Measurements from ENCODE around the gene PRPF38B. TPM values are rescaled to one million over a fixed set of nuclear protein-coding genes. Genes with fewer than 3 reads are reported as not detected.

PRPF38B gene
- polyA plus RNA-seq, 2 of the 4 experiments (the other 2 are of a cell fraction): 38.8 to 41.6 TPM

DNA sequence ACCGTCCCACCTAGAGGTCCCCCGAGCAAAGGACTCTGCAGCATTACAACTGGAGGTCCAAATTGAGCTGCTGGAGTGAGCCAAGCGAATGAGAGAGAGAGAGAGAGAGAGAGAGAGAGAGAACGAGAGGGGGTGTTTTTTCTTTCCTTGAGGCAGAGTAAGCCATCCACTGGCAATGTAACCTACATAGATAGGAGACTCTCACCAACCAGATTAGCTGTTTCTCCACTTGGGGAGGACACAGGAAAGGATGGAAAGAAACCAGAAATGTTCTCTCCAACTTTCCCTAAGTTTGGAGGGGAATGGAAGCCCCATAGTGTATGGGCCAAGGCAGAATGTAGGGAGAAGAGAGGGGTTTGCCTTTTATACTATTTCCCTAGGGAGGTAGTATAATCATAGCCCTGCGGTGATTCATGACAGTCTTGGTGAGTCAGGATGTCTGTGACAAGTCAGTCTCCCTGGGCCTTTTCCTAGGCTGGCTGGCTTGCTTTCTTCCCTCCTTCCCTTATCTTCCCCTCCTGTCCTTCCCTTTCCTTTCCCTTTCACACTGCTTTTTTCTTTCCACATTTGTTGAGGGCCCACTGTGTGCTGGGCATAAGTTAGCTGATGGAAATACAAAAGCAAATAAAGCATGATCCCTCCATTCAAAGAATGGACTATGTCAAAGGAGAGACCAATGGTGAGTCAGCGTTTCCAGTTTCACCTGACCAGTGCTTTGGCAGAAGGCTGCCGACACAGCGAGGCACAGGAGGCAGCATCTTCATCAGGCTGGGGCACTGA, 27.7 kb downstream of the PRPF38B start (continued):
- TF ChIP-seq, protein P1, sequence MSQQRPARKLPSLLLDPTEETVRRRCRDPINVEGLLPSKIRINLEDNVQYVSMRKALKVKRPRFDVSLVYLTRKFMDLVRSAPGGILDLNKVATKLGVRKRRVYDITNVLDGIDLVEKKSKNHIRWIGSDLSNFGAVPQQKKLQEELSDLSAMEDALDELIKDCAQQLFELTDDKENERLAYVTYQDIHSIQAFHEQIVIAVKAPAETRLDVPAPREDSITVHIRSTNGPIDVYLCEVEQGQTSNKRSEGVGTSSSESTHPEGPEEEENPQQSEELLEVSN (IDR thresholded peaks at IDR 0.05; ENCODE audit: borderline replicate concordance, low read depth): peak; percentile 58; the same call in 1 of the 2 replicates
- TF ChIP-seq FOXS1 (CRISPR knock-in tag; IDR thresholded peaks at IDR 0.05): no peak
- no peak for TF ChIP-seq HDAC2 (IDR thresholded peaks at IDR 0.05)
- TF ChIP-seq, protein P2, sequence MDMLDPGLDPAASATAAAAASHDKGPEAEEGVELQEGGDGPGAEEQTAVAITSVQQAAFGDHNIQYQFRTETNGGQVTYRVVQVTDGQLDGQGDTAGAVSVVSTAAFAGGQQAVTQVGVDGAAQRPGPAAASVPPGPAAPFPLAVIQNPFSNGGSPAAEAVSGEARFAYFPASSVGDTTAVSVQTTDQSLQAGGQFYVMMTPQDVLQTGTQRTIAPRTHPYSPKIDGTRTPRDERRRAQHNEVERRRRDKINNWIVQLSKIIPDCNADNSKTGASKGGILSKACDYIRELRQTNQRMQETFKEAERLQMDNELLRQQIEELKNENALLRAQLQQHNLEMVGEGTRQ (IDR thresholded peaks at IDR 0.05): no peak
- TF ChIP-seq NPAS2 (CRISPR knock-in tag; IDR thresholded peaks at IDR 0.05; ENCODE audit: borderline replicate concordance): no peak
- no peak for TF ChIP-seq RCOR1 (IDR thresholded peaks at IDR 0.05; ENCODE audit: low read depth, low read length)

DNA sequence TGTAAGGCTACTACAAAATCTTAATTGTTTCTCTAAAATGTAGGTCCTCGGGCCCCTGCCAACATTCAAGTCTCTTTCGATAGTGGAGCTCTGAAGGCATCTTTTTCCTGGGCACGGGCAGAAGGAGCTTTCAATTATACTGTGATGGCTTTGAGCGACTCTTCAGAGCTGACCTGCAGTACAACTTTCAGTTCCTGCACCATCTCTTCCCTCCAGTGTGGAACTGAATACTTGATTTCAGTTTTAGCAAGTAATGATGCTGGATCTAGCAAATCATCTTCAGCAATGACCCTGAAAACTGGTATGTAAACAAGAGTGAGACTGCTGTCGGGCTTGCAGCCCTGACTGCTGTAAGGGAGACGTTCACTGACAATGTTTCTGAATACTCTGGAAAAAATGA, 30.2 kb downstream of the PRPF38B start:
- no peak for TF ChIP-seq CHD2 (IDR thresholded peaks at IDR 0.05; ENCODE audit: low read length, partially characterized antibody)
- no peak for TF ChIP-seq ZFP36 (IDR thresholded peaks at IDR 0.05; ENCODE audit: borderline replicate concordance, partially characterized antibody)
- Histone ChIP-seq H3K27ac (no peak overlapping the region), H3K4me3 (no peak overlapping the region), H3K4me1 (peaks cover 19% of the 10 kb centered on the region), H3K9me3 (no peaks in the 10 kb centered on the region), H3K4me2 (no peak overlapping the region)
- ATAC-seq: no peak
- FAIRE-seq: no peak
- no peak for DNase-seq (ENCODE audit: low read depth in 1 of 2, low spot score in 1 of 2)
- ChIA-PET CTCF (no interaction called here), POLR2A (no interaction called here)
- 83% methylated on average over 6 of the region's 6 CpGs for WGBS (ENCODE audit: missing lambda C conversion rate)

DNA sequence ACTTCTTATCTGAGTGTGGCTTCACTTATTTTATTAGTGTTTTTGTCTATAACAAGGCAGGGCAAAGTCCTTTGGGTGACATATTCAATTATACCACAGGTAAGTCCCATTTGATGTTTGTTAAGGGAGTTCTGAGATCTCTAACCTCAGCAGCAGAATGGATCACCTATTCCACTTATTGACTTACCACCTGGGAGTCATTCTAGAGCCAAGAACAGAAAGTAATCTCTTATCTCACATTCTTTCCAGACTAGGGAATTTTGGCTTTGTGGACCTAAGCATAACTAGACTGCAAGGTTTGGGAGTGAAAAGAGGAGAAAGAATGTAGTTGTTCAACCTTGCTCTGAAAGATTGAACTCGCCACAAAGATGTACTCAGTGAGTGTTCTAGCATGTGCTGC, 33.8 kb downstream of the PRPF38B start:
- no peaks in the 10 kb centered on the region; the same call in 2 of the 3 replicates for H3K4me1 ChIP-seq
- no peak overlapping the region for H3K27ac ChIP-seq
- no peak overlapping the region for H3K4me3 ChIP-seq
- TF ChIP-seq EHMT2 (IDR thresholded peaks at IDR 0.05; ENCODE audit: low read depth) (no peak), MAZ (IDR thresholded peaks at IDR 0.05; ENCODE audit: borderline replicate concordance, low read depth, low read length) (no peak), CBX2 (IDR thresholded peaks at IDR 0.05; ENCODE audit: borderline replicate concordance, low read depth) (no peak), HOXB5 (CRISPR knock-in tag; IDR thresholded peaks at IDR 0.05) (no peak), KDM1A (IDR thresholded peaks at IDR 0.05; ENCODE audit: low read depth) (no peak), RNF2 (IDR thresholded peaks at IDR 0.05; ENCODE audit: borderline replicate concordance, low read depth) (no peak), FOSB (CRISPR knock-in tag; IDR thresholded peaks at IDR 0.05) (no peak), CBX8 (IDR thresholded peaks at IDR 0.05) (no peak)
- TF ChIP-seq, protein P3, sequence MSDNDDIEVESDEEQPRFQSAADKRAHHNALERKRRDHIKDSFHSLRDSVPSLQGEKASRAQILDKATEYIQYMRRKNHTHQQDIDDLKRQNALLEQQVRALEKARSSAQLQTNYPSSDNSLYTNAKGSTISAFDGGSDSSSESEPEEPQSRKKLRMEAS (IDR thresholded peaks at IDR 0.05): no peak
- TF ChIP-seq, protein P4, sequence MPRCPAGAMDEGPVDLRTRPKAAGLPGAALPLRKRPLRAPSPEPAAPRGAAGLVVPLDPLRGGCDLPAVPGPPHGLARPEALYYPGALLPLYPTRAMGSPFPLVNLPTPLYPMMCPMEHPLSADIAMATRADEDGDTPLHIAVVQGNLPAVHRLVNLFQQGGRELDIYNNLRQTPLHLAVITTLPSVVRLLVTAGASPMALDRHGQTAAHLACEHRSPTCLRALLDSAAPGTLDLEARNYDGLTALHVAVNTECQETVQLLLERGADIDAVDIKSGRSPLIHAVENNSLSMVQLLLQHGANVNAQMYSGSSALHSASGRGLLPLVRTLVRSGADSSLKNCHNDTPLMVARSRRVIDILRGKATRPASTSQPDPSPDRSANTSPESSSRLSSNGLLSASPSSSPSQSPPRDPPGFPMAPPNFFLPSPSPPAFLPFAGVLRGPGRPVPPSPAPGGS (IDR thresholded peaks at IDR 0.05): no peak
- H3K4me2 ChIP-seq: no peak overlapping the region
- no peak for DNase-seq (ENCODE audit: low read depth in 1 of 2, low spot score in 1 of 2)
- 56% methylated on average over 1 of the region's 1 CpG for WGBS (ENCODE audit: missing lambda C conversion rate)
- H3K9me3 ChIP-seq: no peaks in the 10 kb centered on the region
- POLR2A ChIA-PET: no interaction called here
- FAIRE-seq: no peak
- CTCF ChIA-PET: no interaction called here
- no peak for ATAC-seq

DNA sequence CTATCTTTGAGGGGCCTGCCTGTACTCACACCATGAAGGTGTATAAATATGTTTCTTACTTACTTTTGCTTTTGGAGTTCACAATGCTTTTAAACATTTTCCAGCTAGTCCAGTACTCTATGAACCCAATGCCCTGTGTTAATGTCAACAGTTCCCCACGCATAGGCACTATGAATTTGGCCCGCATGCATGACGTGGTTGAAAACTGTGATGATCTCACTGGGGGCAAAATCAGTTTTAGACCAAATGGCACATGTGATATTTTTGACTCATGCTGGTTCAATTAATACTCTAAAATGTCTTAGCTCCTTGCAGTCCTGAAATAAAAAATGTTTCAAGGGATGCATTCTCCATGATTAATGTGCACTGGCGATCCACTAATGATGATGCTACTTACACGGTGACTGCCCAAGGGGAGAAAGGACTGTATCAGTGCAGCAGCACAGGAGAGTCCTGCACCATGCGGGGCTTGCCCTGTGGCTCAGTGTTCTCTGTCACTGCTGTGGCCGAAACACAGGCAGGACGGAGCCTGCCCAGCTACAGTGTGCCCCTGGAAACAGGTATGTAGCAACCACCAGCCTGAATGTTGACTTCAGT, 36.3 kb downstream of the PRPF38B start:
- ChIA-PET CTCF (no interaction called here), POLR2A (no interaction called here)
- no peaks in the 10 kb centered on the region for H3K9me3 ChIP-seq
- H3K4me1 ChIP-seq: no peaks in the 10 kb centered on the region
- WGBS (ENCODE audit: missing lambda C conversion rate): 86% methylated on average over 5 of the region's 8 CpGs
- no peak overlapping the region for H3K4me3 ChIP-seq
- H3K4me2 ChIP-seq: no peak overlapping the region
- FAIRE-seq (no peak), DNase-seq (ENCODE audit: low read depth in 1 of 2, low spot score in 1 of 2) (no peak), ATAC-seq (no peak)
- H3K27ac ChIP-seq: no peak overlapping the region
- TF ChIP-seq SMC3 (IDR thresholded peaks at IDR 0.05) (no peak), RNF2 (IDR thresholded peaks at IDR 0.05; ENCODE audit: borderline replicate concordance, low read depth) (no peak), RAD21 (conservative IDR thresholded peaks at IDR 0.05 in 1 of 2, IDR thresholded peaks at IDR 0.05 in 1 of 2) (no peak), JUNB (IDR thresholded peaks at IDR 0.05) (no peak), NR3C1 (IDR thresholded peaks at IDR 0.05) (no peak), TFCP2L1 (CRISPR knock-in tag; IDR thresholded peaks at IDR 0.05) (no peak), HOXB5 (CRISPR knock-in tag; IDR thresholded peaks at IDR 0.05) (no peak), NPAS2 (CRISPR knock-in tag; IDR thresholded peaks at IDR 0.05; ENCODE audit: borderline replicate concordance) (no peak), PHF8 (IDR thresholded peaks at IDR 0.05; ENCODE audit: borderline replicate concordance, low read depth) (no peak)
- TF ChIP-seq, protein P4 (IDR thresholded peaks at IDR 0.05): no peak
- TF ChIP-seq, protein P5, sequence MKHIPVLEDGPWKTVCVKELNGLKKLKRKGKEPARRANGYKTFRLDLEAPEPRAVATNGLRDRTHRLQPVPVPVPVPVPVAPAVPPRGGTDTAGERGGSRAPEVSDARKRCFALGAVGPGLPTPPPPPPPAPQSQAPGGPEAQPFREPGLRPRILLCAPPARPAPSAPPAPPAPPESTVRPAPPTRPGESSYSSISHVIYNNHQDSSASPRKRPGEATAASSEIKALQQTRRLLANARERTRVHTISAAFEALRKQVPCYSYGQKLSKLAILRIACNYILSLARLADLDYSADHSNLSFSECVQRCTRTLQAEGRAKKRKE (CRISPR knock-in tag; IDR thresholded peaks at IDR 0.05; ENCODE audit: low read depth): no peak

Data from A549 (cell line).